ENCODE data around the gene MED4. TPM values are rescaled to one million over a fixed set of nuclear protein-coding genes. Genes with fewer than 3 reads are reported as not detected.

The MED4 gene
- total RNA-seq, 1 experiment from 2014 or later, result 51.7 TPM

DNA sequence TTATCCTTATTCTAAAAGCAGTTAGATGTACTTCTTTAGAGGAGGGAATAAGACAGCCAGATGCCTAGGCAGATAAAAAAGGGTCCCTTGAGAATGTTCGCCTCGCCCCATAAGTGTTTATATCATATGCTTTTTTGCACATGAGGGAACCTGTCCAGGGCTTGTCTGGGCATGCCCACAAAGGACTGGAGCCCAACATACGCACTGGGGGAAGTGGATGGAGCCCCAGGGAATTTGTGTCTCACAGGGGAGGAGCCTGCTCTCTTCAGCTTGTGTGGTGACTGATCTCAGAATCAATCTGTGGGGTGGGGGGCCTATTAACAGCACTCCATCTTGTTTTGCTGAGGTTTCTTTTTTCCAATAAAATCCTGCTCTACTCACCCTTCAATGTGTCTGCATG, 22.6 kb downstream of the MED4 start:
- peak; percentile 25 for DNase-seq (ENCODE audit: low spot score)
- intact Hi-C loops (cut with micrococcal nuclease; ENCODE audit: unreplicated experiment), result no loop called here
- H3K36me3 ChIP-seq (ENCODE audit: insufficient read depth, low read length, poor library complexity, severe bottlenecking), result peaks cover 78% of the 10 kb centered on the region
- TF ChIP-seq, protein P1, sequence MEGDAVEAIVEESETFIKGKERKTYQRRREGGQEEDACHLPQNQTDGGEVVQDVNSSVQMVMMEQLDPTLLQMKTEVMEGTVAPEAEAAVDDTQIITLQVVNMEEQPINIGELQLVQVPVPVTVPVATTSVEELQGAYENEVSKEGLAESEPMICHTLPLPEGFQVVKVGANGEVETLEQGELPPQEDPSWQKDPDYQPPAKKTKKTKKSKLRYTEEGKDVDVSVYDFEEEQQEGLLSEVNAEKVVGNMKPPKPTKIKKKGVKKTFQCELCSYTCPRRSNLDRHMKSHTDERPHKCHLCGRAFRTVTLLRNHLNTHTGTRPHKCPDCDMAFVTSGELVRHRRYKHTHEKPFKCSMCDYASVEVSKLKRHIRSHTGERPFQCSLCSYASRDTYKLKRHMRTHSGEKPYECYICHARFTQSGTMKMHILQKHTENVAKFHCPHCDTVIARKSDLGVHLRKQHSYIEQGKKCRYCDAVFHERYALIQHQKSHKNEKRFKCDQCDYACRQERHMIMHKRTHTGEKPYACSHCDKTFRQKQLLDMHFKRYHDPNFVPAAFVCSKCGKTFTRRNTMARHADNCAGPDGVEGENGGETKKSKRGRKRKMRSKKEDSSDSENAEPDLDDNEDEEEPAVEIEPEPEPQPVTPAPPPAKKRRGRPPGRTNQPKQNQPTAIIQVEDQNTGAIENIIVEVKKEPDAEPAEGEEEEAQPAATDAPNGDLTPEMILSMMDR (conservative IDR thresholded peaks at IDR 0.05; ENCODE audit: low read depth, low read length), result no peak
- no peak for TF ChIP-seq EZH2 (IDR thresholded peaks at IDR 0.05; ENCODE audit: borderline replicate concordance, low read depth, low read length, poor library complexity, severe bottlenecking)
- H3K27me3 ChIP-seq (replicated peaks; ENCODE audit: insufficient read depth, low read depth, low read length, poor library complexity), result no peaks in the 10 kb centered on the region
- no peak overlapping the region for H3K27ac ChIP-seq (ENCODE audit: low read depth, low read length, poor library complexity, severe bottlenecking)
- BruUV-seq (replicated peaks), result no TSS peak
- H3K4me3 ChIP-seq (ENCODE audit: low read depth, low read length, poor library complexity, severe bottlenecking), result no peak overlapping the region
- peaks cover 37% of the 10 kb centered on the region for H3K9me3 ChIP-seq (ENCODE audit: low read depth, low read length, poor library complexity, severe bottlenecking)
- H3K4me1 ChIP-seq (ENCODE audit: insufficient read depth, low read length, poor library complexity, severe bottlenecking), result no peaks in the 10 kb centered on the region
- ChIA-PET CTCF (no interaction called here), POLR2A (ENCODE audit: low non-redundant PET) (no interaction called here)

DNA sequence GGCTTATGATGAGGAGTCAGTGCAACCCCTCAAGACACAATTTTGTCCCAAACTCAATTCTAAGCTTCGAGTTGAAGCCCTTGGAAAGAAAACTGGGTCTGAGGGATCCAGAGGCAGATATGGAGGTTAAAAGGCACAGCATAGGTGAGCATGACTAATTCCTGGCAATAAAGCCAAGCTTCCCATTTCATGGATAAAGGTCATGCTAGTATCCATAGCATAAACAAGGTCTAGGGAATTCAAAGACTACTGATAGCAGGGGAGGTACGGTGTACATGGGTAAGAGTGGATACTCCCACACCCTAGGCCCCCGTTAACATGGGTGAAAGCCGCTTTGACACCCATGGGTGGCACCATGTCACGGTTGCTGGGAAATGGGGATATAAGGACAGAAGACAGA, 24.0 kb downstream of the MED4 start:
- Histone ChIP-seq H3K36me3 (ENCODE audit: insufficient read depth, low read length, poor library complexity, severe bottlenecking) (peaks cover 68% of the 10 kb centered on the region), H3K27ac (ENCODE audit: low read depth, low read length, poor library complexity, severe bottlenecking) (no peak overlapping the region), H3K27me3 (replicated peaks; ENCODE audit: insufficient read depth, low read depth, low read length, poor library complexity) (no peaks in the 10 kb centered on the region), H3K4me1 (ENCODE audit: insufficient read depth, low read length, poor library complexity, severe bottlenecking) (no peaks in the 10 kb centered on the region), H3K9me3 (ENCODE audit: low read depth, low read length, poor library complexity, severe bottlenecking) (peaks cover 37% of the 10 kb centered on the region), H3K4me3 (ENCODE audit: low read depth, low read length, poor library complexity, severe bottlenecking) (no peak overlapping the region)
- intact Hi-C loops (cut with micrococcal nuclease; ENCODE audit: unreplicated experiment), result no loop called here
- TF ChIP-seq EZH2 (IDR thresholded peaks at IDR 0.05; ENCODE audit: borderline replicate concordance, low read depth, low read length, poor library complexity, severe bottlenecking), result no peak
- TF ChIP-seq, protein P1 (conservative IDR thresholded peaks at IDR 0.05; ENCODE audit: low read depth, low read length), result no peak
- ChIA-PET CTCF (no interaction called here), POLR2A (ENCODE audit: low non-redundant PET) (no interaction called here)
- DNase-seq (ENCODE audit: low spot score), result no peak
- no TSS peak for BruUV-seq (replicated peaks)

DNA sequence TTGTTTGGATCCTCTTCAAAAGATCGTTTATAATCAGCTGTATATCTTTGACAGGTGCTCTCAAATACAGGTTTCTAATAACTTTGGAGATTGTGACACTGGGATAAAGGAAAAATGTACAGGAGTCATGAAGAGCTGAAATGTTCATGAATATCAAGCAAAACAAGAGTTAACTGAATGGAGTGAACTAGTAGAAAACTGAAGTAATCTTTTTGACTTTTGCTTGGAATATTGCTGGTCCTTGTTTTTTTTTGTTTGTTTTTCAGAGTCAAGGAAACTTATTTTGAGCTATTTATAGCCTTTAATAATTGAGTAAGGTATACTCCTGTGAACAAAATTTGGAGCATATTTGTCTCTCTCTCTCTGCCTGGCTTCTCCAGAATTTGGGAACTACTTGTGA, 25.3 kb downstream of the MED4 start:
- Histone ChIP-seq H3K27ac (ENCODE audit: low read depth, low read length, poor library complexity, severe bottlenecking) (no peak overlapping the region), H3K9me3 (ENCODE audit: low read depth, low read length, poor library complexity, severe bottlenecking) (peaks cover 37% of the 10 kb centered on the region), H3K4me1 (ENCODE audit: insufficient read depth, low read length, poor library complexity, severe bottlenecking) (no peaks in the 10 kb centered on the region), H3K27me3 (replicated peaks; ENCODE audit: insufficient read depth, low read depth, low read length, poor library complexity) (no peaks in the 10 kb centered on the region), H3K4me3 (ENCODE audit: low read depth, low read length, poor library complexity, severe bottlenecking) (no peak overlapping the region), H3K36me3 (ENCODE audit: insufficient read depth, low read length, poor library complexity, severe bottlenecking) (peaks cover 58% of the 10 kb centered on the region)
- intact Hi-C loops (cut with micrococcal nuclease; ENCODE audit: unreplicated experiment), result no loop called here
- CTCF ChIA-PET, result no interaction called here
- TF ChIP-seq, protein P1 (conservative IDR thresholded peaks at IDR 0.05; ENCODE audit: low read depth, low read length), result no peak
- TF ChIP-seq EZH2 (IDR thresholded peaks at IDR 0.05; ENCODE audit: borderline replicate concordance, low read depth, low read length, poor library complexity, severe bottlenecking), result no peak
- POLR2A ChIA-PET (ENCODE audit: low non-redundant PET), result no interaction called here
- no TSS peak for BruUV-seq (replicated peaks)
- DNase-seq (ENCODE audit: low spot score), result no peak

All from A673 (cell line).